Breast epithelium (tissue), 3 donors: ENCODE data around the gene AGAP2.

ENCODE experiments used
- POLR2A ChIP-seq: fragments of 450-650 bp; IDR thresholded peaks from one replicate; pipeline ENCODE4 v1.6.1; 2016; ENCODE audit warnings: antibody characterized with exemption, mild to moderate bottlenecking, moderate library complexity
- POLR2AphosphoS5 ChIP-seq, 3 donors: sonication (generic); formaldehyde crosslinking; IDR thresholded peaks; one replicate each; pipeline ENCODE4 v1.6.1; 2017; ENCODE audit warnings: antibody characterized with exemption in 3 of 3
- TF ChIP-seq, protein P1 (sequence below), 3 donors: fragments of 450-650 bp; IDR thresholded peaks; one replicate each; pipeline ENCODE4 v1.5.1; 2016 to 2017; ENCODE audit warnings: antibody characterized with exemption in 3 of 3, mild to moderate bottlenecking in 3 of 3, moderate library complexity in 3 of 3

DNA sequence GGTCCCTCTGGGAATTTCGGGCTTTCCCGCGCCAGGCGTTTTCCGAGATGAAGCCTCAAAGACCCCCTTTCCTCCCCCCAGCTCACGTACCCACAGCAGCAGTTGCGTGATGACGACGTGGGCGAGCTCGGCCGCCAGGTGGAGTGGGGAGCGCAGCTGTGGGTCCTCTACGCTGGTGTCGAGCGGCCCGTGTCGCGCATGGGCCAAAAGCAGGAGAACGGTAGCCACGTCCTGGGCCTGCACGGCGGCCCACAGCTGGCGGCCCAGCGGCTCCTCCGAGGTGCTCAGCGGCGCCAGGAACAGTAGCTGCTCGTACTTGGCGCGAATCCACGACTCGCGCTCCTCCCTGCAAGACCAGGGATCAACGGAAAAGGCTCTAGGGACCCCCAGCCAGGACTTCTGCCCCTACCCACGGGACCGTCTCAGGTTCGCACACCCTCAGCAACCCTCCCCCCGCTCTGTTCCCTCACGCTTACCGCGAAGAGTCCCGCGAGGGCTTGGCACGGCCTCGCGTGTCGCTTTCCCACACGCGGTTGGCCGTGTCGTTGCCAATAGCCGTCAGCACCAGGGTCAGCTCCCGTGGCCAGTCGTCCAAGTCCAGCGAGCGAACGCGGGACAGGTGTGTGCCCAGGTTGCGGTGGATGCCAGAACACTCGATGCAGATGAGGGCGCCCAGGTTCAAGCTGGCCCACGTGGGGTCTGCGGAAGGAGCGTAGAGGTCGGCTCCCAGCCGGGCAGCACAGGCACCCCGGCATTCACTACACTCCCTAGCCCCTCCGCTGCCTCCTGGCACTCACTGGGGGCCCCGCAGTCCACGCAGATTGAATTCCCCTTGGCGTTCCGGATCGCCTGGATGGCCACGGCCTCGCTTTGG lies 11.4 kb downstream of the AGAP2 start:
- TF ChIP-seq, protein P1, sequence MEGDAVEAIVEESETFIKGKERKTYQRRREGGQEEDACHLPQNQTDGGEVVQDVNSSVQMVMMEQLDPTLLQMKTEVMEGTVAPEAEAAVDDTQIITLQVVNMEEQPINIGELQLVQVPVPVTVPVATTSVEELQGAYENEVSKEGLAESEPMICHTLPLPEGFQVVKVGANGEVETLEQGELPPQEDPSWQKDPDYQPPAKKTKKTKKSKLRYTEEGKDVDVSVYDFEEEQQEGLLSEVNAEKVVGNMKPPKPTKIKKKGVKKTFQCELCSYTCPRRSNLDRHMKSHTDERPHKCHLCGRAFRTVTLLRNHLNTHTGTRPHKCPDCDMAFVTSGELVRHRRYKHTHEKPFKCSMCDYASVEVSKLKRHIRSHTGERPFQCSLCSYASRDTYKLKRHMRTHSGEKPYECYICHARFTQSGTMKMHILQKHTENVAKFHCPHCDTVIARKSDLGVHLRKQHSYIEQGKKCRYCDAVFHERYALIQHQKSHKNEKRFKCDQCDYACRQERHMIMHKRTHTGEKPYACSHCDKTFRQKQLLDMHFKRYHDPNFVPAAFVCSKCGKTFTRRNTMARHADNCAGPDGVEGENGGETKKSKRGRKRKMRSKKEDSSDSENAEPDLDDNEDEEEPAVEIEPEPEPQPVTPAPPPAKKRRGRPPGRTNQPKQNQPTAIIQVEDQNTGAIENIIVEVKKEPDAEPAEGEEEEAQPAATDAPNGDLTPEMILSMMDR (IDR thresholded peaks at IDR 0.05): peak; percentile 35 to 52 (median 43)
- TF ChIP-seq POLR2A (no peak), POLR2AphosphoS5 (IDR thresholded peaks at IDR 0.05) (no peak)
